SK-N-MC (cell line): Measurements from ENCODE around the gene KIF5A.

Source experiments
- DNase-seq: peaks from one replicate; pipeline ENCODE4 v3.0.0-alpha.2; 2011; ENCODE audit warnings: low read depth, low spot score
- H3K27ac ChIP-seq: fragments of 200-600 bp; sonication (generic); 2 replicates; pipeline ENCODE4 v1.5.1; 2016; ENCODE audit warnings: mixed run types
- H3K36me3 ChIP-seq: fragments of 200-600 bp; sonication (generic); 2 replicates; pipeline ENCODE4 v1.6.1; 2017; ENCODE audit warnings: antibody characterized with exemption, low read length, mixed read lengths; ENCODE audit not compliant: insufficient read depth
- H3K4me3 ChIP-seq: fragments of 200-600 bp; sonication (generic); 2 replicates; pipeline ENCODE4 v1.5.1; 2016
- H3K9ac ChIP-seq: fragments of 200-600 bp; sonication (generic); 2 replicates; pipeline ENCODE4 v1.8.0; 2017; ENCODE audit warnings: mixed run types, mixed read lengths; ENCODE audit not compliant: insufficient read length
- H3K9me3 ChIP-seq: fragments of 200-600 bp; sonication (generic); 2 replicates; pipeline ENCODE4 v1.6.1; 2017; ENCODE audit warnings: low read depth, mild to moderate bottlenecking, antibody characterized with exemption, low read length, moderate library complexity, mixed read lengths
- EZH2 ChIP-seq: fragments of 200-600 bp; sonication (generic); IDR thresholded peaks from one replicate; pipeline ENCODE4 v1.6.1; 2017; ENCODE audit warnings: antibody characterized with exemption
- FOXP2 ChIP-seq: optimal IDR thresholded peaks from 2 replicates; pipeline ENCODE3; 2011; ENCODE audit warnings: mild to moderate bottlenecking, moderate library complexity; ENCODE audit not compliant: insufficient read depth; ENCODE audit errors: extremely low read length, control extremely low read depth
- POLR2AphosphoS5 ChIP-seq: IDR thresholded peaks from 2 replicates; pipeline ENCODE4 v1.6.1; 2012; ENCODE audit warnings: mild to moderate bottlenecking, low read depth, low read length, borderline replicate concordance

The KIF5A gene

DNA sequence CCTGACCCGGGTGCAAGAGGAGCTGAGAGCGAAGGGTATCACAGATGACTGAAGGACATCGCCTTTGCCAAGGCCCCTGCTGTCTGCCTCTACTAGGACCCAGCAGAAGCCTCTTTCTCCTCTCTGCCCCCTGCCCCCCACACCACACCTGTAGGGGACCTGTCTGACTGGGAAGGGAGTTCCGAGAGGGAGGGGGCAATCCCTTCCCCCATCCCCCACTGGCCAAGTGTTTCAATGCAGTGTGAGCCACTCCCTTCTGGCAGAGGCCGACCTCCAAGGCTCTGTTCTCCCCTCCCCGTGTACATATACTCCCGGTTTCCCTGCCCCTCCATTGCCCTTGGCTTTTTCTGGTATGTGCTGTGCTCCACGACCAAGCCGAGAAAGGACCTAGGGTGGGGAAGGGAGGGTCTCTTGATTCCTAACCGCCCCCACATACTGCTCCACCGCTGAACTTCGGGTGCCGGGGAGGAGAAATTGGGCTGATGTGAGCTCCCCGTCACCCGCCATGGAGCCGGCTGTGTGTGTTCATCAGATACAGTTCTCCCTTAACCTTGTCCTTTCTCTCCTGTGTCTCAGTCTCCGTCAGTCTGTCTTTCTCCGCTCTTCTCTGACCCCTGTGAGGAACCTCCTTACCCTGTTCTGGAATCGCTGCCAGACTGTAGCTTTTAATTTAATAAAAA lies 59.4 kb downstream of the KIF5A start:
- Histone ChIP-seq H3K36me3 (no peaks in the 10 kb centered on the region), H3K9ac (no peak overlapping the region), H3K27ac (no peak overlapping the region), H3K4me3 (no peak overlapping the region), H3K9me3 (no peaks in the 10 kb centered on the region)
- DNase-seq, result no peak
- no peak for TF ChIP-seq FOXP2
- TF ChIP-seq POLR2AphosphoS5, result no peak
- no peak for TF ChIP-seq EZH2

DNA sequence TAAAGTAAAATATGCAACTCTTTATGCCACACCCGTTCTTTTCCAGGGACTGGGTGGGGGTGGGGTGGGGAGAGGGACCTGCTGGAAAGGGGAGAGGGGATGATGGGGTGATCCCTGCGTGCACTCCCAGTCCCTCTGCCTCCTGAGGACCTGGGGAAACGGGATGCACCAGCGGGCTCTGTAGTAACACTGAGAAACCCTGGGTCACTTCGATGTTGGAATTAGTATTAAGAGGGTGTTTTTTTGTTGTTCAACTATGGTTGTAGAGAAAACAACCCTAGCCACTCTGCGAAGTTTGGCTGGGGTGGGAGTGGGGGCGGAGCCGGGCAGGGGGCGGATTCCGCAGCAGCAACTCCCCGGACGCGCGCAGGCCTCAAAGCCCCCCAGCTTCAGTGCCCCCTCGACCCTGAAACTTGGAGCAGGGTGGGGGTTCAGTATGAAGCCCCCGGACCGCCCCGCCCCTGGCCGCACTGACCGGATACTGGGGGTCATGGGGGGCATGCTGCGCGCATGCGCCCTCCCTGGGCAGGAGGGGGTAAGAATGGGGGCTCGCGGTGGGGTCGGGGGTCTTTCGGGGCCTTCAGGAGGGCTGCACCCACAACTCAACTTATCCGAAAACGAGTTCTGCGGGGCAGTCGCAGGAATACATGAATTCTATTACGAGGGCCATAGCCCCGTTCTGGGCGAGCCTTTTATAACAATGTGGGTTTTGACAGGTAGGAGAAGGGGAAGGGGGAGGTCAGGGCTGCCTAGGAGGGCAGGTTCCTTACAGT lies 60.1 kb downstream of the KIF5A start:
- Histone ChIP-seq H3K27ac (no peak overlapping the region), H3K36me3 (peaks cover under 1% of the 10 kb centered on the region; the same call in 1 of the 2 replicates), H3K9ac (peak overlapping the region; percentile 75), H3K9me3 (no peaks in the 10 kb centered on the region), H3K4me3 (peak overlapping the region; percentile 92; the same call in 1 of the 2 replicates)
- no peak for TF ChIP-seq EZH2
- TF ChIP-seq POLR2AphosphoS5, result no peak
- no peak for TF ChIP-seq FOXP2
- no peak for DNase-seq

DNA sequence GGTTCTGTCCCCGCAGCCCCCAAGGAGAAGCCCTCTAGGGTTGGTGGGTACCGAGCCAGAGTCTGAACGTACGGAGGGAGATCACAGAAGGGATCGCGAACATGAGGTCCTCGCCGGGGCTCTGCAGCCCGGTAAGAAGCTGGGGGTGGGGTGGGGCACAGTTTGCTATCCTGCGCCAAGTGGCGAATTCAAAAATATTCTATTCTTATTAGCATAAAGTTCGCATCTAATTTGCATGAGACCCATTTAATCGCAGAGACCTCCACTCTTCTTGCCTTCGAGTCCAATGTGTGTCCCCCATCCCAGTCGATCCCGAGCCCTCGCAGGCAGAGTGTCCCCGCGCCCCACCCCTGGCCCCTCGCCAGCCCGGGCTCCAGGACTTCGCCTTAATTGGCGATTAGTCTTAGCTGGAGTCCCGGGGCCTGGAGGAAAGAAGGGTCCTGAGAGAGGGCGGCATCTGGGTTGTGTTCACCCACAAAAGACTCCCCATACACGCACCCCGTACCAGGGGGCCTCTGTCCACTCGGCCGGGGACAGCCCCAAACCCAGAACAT lies 60.8 kb downstream of the KIF5A start:
- Histone ChIP-seq H3K9me3 (no peaks in the 10 kb centered on the region), H3K9ac (peak overlapping the region; percentile 75), H3K27ac (peak overlapping the region; percentile 81), H3K36me3 (peaks cover 7% of the 10 kb centered on the region; the same call in 1 of the 2 replicates), H3K4me3 (peak overlapping the region; percentile 92)
- TF ChIP-seq FOXP2, result no peak
- no peak for TF ChIP-seq EZH2
- TF ChIP-seq POLR2AphosphoS5, result no peak
- no peak for DNase-seq

DNA sequence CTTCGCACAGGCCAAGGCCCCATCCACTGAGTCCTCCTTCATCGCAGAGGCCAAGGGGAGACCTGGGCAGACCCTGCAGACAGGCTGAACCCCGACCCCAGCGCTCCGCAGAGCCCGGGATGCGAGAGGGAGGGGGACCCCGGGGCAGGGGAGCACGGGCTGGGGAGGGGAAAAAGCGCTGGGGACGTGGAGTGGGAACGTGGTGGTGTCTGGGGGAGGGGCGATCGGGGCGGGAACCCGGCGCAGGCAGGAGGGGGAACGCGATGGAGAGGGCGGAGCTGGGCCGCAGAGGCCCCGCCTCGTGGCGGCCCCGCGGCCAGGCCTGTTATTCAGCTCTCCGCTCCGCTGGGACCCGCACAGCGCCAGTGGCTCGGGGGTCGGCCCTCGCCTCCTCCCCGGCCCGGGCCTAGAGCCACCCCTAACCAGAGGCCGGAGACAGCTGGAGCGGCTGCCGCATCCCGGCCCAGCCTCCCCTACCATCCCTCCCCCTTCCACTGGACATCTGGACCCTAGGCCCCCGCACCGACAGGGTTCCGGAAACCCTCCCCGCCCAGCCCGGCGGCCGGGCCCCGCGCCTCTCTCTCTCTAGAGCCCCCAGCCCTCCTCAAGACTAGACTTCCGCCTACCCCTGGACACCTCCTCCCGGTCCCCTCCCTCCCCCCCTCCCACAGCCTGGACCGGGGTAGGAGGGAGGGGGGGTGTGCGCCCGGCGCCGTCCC lies 61.4 kb downstream of the KIF5A start, which contains the start of gene ARHGEF25:
ARHGEF25 (plus strand) TSS at position 328 of the 719 bp plus-strand sequence. CDS start 460 bp downstream, outside the sequence.
- H3K4me3 ChIP-seq, result peak within 1 kb of the TSS; percentile 92
- peak within 1 kb of the TSS; percentile 88 for H3K9ac ChIP-seq
- peaks cover 13% of the 10 kb centered on the region; the same call in 1 of the 2 replicates for H3K36me3 ChIP-seq
- H3K9me3 ChIP-seq, result no peaks in the 10 kb centered on the region
- TF ChIP-seq EZH2 (no peak), POLR2AphosphoS5 (peak; percentile 76)
- no peak for DNase-seq
- peak within 1 kb of the TSS; percentile 81 for H3K27ac ChIP-seq

DNA sequence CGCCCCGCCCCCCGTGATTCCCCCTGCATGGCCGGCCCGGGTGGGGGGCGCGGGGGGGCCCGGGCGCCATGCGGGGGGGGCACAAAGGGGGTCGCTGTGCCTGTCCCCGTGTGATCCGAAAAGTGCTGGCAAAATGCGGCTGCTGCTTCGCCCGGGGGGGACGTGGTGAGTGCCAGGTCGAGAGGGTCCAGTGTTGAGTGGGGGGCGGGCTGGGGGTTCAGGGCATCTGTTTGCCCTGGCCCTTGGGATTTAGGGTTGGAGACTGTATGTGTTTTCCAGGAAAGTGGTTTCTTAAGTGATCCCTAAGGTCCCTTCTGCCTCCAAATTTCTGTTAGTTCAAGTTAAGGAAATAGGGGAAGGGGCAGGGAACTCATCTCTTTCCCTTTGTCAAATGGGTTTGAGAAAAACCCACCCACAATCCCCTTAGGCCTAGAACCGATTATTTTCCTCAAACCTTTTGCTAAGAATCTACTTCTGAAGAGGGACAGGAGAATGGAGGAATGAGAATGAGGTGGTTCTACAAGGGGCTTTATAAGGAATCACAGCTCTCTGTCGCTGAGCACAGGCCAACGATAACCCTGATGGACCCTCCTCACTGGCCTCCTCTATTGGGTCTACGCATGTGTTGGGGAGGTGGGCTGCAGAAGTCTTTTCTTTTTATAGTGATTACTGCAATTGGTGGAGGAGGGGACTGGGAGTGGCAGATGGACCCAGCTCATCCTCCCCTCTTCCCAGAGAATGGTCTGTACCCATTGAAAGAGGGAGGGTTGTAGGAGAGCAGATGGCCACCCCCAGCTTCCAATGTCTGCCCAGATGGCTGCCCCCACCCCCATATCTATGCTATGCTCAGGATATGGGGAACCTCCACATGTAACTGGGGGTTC lies 62.2 kb downstream of the KIF5A start:
- Histone ChIP-seq H3K27ac (peak overlapping the region; percentile 62; the same call in 1 of the 2 replicates), H3K4me3 (peak overlapping the region; percentile 92), H3K36me3 (peaks cover 13% of the 10 kb centered on the region; the same call in 1 of the 2 replicates), H3K9ac (peak overlapping the region; percentile 88), H3K9me3 (no peaks in the 10 kb centered on the region)
- TF ChIP-seq EZH2 (no peak), POLR2AphosphoS5 (no peak), FOXP2 (no peak)
- no peak for DNase-seq

DNA sequence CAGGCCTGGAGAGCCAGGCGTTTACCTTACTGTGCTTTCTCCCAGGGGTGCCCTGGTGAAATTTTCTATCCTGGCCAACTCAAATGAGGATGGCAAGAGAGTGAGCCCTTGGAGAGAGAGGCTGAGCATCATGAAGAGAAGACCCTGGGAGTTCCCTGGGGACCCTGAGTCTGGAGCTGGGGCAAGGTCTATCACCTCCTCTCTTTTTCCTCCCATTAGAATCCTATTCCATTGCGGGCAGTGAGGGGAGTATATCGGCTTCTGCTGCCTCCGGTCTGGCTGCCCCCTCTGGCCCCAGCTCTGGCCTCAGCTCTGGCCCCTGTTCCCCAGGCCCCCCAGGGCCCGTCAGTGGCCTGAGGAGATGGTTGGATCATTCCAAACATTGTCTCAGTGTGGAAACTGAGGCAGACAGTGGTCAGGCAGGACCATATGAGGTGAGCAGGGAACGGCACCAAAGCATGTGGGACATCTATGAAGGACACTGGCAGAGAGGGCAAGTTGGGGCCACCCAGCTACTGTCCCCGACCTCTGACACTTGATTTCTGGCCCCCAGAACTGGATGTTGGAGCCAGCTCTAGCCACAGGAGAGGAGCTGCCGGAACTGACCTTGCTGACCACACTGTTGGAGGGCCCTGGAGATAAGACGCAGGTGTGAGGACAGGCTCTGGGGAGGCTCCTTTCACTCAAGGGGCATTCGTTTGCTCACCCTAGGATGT lies 63.0 kb downstream of the KIF5A start:
- H3K9me3 ChIP-seq, result no peaks in the 10 kb centered on the region
- DNase-seq, result no peak

More for the DNA sequence above, 63.0 kb downstream of the KIF5A start:
- Histone ChIP-seq H3K36me3 (peaks cover 13% of the 10 kb centered on the region; the same call in 1 of the 2 replicates), H3K27ac (no peak overlapping the region), H3K4me3 (peak overlapping the region; percentile 92), H3K9ac (no peak overlapping the region)
- TF ChIP-seq EZH2 (no peak), FOXP2 (no peak), POLR2AphosphoS5 (no peak)
